Measurements from ENCODE around the gene UBC. TPM values are rescaled to one million over a fixed set of nuclear protein-coding genes. Genes with fewer than 3 reads are reported as not detected.

UBC gene
- total RNA-seq = 1,000 to 10,000 TPM; 1,024 to 1,046 TPM

DNA sequence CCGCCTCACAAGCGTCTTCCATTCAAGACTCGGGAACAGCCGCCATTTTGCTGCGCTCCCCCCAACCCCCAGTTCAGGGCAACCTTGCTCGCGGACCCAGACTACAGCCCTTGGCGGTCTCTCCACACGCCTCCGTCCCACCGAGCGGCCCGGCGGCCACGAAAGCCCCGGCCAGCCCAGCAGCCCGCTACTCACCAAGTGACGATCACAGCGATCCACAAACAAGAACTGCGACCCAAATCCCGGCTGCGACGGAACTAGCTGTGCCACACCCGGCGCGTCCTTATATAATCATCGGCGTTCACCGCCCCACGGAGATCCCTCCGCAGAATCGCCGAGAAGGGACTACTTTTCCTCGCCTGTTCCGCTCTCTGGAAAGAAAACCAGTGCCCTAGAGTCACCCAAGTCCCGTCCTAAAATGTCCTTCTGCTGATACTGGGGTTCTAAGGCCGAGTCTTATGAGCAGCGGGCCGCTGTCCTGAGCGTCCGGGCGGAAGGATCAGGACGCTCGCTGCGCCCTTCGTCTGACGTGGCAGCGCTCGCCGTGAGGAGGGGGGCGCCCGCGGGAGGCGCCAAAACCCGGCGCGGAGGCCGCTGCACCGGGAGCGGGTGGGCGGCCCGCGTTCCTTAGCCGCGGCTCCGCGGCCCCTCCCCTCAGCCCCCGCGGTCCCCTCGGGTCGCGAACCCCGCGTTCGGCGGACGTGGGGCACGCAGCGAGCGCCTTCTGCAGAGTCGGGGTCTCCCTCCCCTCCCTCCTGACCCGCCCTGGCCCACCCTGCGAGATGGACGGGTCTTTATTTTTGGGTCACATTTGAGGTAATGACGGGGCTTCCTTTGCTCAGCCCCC, at the start of gene UBC:
Gene UBC (minus strand): TSS at position 259 of the 847 bp plus-strand sequence. CDS start 879 bp downstream, outside the sequence.
- peaks cover 64% of the 10 kb centered on the region for H3K4me1 Mint-ChIP-seq
- POLR2A ChIA-PET = interaction anchor here (0.5 to 10.4 kb wide), 12 partner anchors 8 to 1462 kb away, joined by 3 to 318 read pairs (median 6); partner anchors contain the start of gene BRI3BP
- no peaks in the 10 kb centered on the region for H3K9me3 Mint-ChIP-seq
- peak within 1 kb of the TSS; percentile 100 for H3K4me3 Mint-ChIP-seq
- no peaks in the 10 kb centered on the region for H3K27me3 Mint-ChIP-seq
- H3K36me3 Mint-ChIP-seq = peaks cover 38% of the 10 kb centered on the region
- DNase-seq (peak; percentile 95), ATAC-seq (ENCODE audit: low read depth) (peak; percentile 23)
- H3K27ac Mint-ChIP-seq = peak within 1 kb of the TSS; percentile 100

- POLR2A ChIA-PET = interaction anchor here (0.7 kb wide), 1 partner anchor 18 kb away, joined by 4 read pairs; no protein-coding TSS in a partner anchor
- DNase-seq (no peak), ATAC-seq (ENCODE audit: low read depth) (no peak)
- no peak overlapping the region for H3K27ac Mint-ChIP-seq
- no peaks in the 10 kb centered on the region for H3K4me1 Mint-ChIP-seq
- no peaks in the 10 kb centered on the region for H3K27me3 Mint-ChIP-seq
- no peaks in the 10 kb centered on the region for H3K9me3 Mint-ChIP-seq
- peaks cover 20% of the 10 kb centered on the region for H3K36me3 Mint-ChIP-seq
- H3K4me3 Mint-ChIP-seq = no peak overlapping the region
These were observed 48.8 kb upstream of the UBC start for GRCh38 chr12:124963211-124963610.

DNA sequence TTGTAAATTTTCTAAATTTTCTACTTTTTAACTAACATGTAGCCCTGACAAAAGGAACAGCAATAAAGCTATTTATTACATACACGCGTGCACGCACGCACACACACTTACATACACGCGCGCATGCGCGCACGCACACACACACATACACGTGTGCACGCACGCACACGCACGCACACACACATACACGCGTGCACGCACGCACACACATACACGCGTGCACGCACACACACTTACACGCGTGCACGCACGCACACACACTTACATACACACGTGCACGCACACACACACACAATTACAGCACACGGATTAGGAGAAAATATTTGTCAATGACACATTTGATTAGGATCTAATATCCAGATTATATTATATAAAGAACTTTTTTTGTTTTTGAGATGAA, 46.6 kb upstream of the UBC start:
- POLR2A ChIA-PET = interaction anchor here (0.8 kb wide), 1 partner anchor 16 kb away, joined by 4 read pairs; no protein-coding TSS in a partner anchor
- H3K9me3 Mint-ChIP-seq = no peaks in the 10 kb centered on the region
- no peak for DNase-seq
- H3K4me1 Mint-ChIP-seq = no peaks in the 10 kb centered on the region
- no peak overlapping the region for H3K27ac Mint-ChIP-seq
- no peaks in the 10 kb centered on the region for H3K27me3 Mint-ChIP-seq
- peaks cover 23% of the 10 kb centered on the region for H3K36me3 Mint-ChIP-seq
- ATAC-seq (ENCODE audit: low read depth) = no peak
- no peak overlapping the region for H3K4me3 Mint-ChIP-seq

- ATAC-seq (ENCODE audit: low read depth) (no peak), DNase-seq (no peak)
- H3K4me3 Mint-ChIP-seq = no peak overlapping the region
- H3K4me1 Mint-ChIP-seq = no peaks in the 10 kb centered on the region
- no peak overlapping the region for H3K27ac Mint-ChIP-seq
- POLR2A ChIA-PET = no interaction called here
- H3K9me3 Mint-ChIP-seq = no peaks in the 10 kb centered on the region
- H3K36me3 Mint-ChIP-seq = peaks cover 20% of the 10 kb centered on the region
- H3K27me3 Mint-ChIP-seq = no peaks in the 10 kb centered on the region
These were observed 42.1 kb upstream of the UBC start for GRCh38 chr12:124956571-124956970.

DNA sequence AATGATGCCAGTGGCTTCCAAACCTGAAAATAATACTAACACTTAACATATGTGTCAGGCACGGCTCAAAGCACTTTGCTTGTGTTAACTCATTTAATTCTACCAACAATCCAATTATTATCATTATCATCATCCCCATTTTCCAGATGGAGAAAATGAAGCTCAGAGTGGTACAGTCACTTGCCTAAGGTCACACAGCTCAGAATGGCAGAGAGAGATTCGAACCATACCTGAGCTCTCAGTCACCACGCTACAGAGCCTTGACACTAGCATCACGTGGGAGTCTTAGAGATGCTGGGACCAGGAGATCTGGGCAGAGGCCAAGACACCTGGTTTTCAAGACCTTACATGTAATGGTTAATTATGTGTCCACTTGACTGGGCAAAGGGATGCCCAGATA, 40.3 kb upstream of the UBC start:
- Mint-ChIP-seq H3K9me3 (no peaks in the 10 kb centered on the region), H3K4me1 (no peaks in the 10 kb centered on the region), H3K4me3 (no peak overlapping the region), H3K27ac (no peak overlapping the region), H3K27me3 (no peaks in the 10 kb centered on the region), H3K36me3 (peaks cover 16% of the 10 kb centered on the region)
- DNase-seq (no peak), ATAC-seq (ENCODE audit: low read depth) (no peak)
- POLR2A ChIA-PET = no interaction called here

- no peak for ATAC-seq (ENCODE audit: low read depth)
- Mint-ChIP-seq H3K4me1 (peaks cover 1% of the 10 kb centered on the region), H3K36me3 (peaks cover 14% of the 10 kb centered on the region), H3K4me3 (no peak overlapping the region), H3K27ac (no peak overlapping the region), H3K9me3 (no peaks in the 10 kb centered on the region), H3K27me3 (no peaks in the 10 kb centered on the region)
- no peak for DNase-seq
- POLR2A ChIA-PET = interaction anchor here (1.4 kb wide), 1 partner anchor 35 kb away, joined by 4 read pairs; the partner anchor contains the start of gene DHX37
These were observed 39.4 kb upstream of the UBC start for GRCh38 chr12:124953689-124954405.

DNA sequence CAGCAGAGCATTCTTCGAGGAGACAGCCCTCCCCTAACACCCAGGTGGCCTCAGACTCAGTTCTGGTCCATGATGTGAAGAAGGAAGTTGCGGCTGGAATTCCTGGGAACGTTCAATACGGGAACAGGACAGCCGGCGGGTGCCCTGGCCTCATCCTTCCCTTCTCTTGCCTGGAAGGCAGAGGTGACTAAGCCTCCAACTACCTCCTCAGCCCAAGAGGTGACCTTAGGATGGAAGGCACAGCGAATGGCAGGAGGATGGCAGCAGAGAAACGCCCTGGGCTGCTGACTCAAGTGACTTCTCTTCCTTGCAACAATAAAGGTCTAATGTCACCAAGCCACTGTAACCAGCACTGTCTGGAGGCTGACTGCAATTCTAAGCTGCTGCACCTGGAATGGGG, 38.4 kb upstream of the UBC start:
- Mint-ChIP-seq H3K27ac (no peak overlapping the region), H3K27me3 (no peaks in the 10 kb centered on the region), H3K36me3 (peaks cover 12% of the 10 kb centered on the region), H3K4me1 (peaks cover 1% of the 10 kb centered on the region), H3K4me3 (no peak overlapping the region), H3K9me3 (no peaks in the 10 kb centered on the region)
- ATAC-seq (ENCODE audit: low read depth) (no peak), DNase-seq (no peak)
- POLR2A ChIA-PET = interaction anchor here (1.4 kb wide), 1 partner anchor 36 kb away, joined by 4 read pairs; the partner anchor contains the start of gene DHX37

DNA sequence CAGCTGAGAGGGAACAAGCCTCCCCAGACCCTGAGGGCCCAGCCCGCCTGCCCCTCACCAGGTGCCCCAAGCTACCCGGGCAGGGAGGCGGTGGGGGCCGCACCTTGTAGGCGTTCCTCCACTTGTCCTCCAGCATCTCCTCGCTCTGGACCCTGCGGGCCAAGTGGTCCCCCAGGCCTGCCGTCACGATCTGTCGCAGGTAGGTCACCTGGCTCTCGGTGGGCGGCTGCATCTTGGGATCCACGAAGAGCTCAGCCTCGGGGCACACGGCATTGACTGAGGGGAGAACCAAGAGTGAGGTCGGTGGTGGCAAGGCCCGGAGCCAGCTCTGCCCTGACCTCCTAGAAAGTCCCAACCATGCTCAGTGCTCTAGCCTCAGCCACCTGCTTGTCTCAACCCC, 37.8 kb upstream of the UBC start:
- no peaks in the 10 kb centered on the region for H3K9me3 Mint-ChIP-seq
- H3K36me3 Mint-ChIP-seq = peaks cover 8% of the 10 kb centered on the region
- ATAC-seq (ENCODE audit: low read depth) (no peak), DNase-seq (no peak)
- no peak overlapping the region for H3K4me3 Mint-ChIP-seq
- peaks cover 1% of the 10 kb centered on the region for H3K4me1 Mint-ChIP-seq
- H3K27me3 Mint-ChIP-seq = no peaks in the 10 kb centered on the region
- no peak overlapping the region for H3K27ac Mint-ChIP-seq
- POLR2A ChIA-PET = no interaction called here

GRCh38 chr12:124949779-124950728, 35.6 kb upstream of the UBC start:
- POLR2A ChIA-PET = no interaction called here
- Mint-ChIP-seq H3K27me3 (no peaks in the 10 kb centered on the region), H3K36me3 (peaks cover 14% of the 10 kb centered on the region), H3K9me3 (no peaks in the 10 kb centered on the region), H3K4me1 (peaks cover 1% of the 10 kb centered on the region), H3K27ac (no peak overlapping the region), H3K4me3 (no peak overlapping the region)
- no peak for DNase-seq
- no peak for ATAC-seq (ENCODE audit: low read depth)

- POLR2A ChIA-PET = no interaction called here
- DNase-seq (no peak), ATAC-seq (ENCODE audit: low read depth) (no peak)
- Mint-ChIP-seq H3K4me1 (peaks cover 1% of the 10 kb centered on the region), H3K27me3 (no peaks in the 10 kb centered on the region), H3K4me3 (no peak overlapping the region), H3K27ac (no peak overlapping the region), H3K9me3 (no peaks in the 10 kb centered on the region), H3K36me3 (peaks cover 13% of the 10 kb centered on the region)
These were observed 34.6 kb upstream of the UBC start for GRCh38 chr12:124949066-124949465.

- H3K4me1 Mint-ChIP-seq = peaks cover 1% of the 10 kb centered on the region
- no peak overlapping the region for H3K4me3 Mint-ChIP-seq
- no peaks in the 10 kb centered on the region for H3K27me3 Mint-ChIP-seq
- DNase-seq = no peak
- H3K36me3 Mint-ChIP-seq = peaks cover 9% of the 10 kb centered on the region
- POLR2A ChIA-PET = no interaction called here
- H3K9me3 Mint-ChIP-seq = no peaks in the 10 kb centered on the region
- no peak for ATAC-seq (ENCODE audit: low read depth)
- no peak overlapping the region for H3K27ac Mint-ChIP-seq
These were observed 33.3 kb upstream of the UBC start for GRCh38 chr12:124947561-124948398.

GRCh38 chr12:124947013-124947412, 32.6 kb upstream of the UBC start:
- H3K27ac Mint-ChIP-seq = no peak overlapping the region
- DNase-seq (no peak), ATAC-seq (ENCODE audit: low read depth) (no peak)
- POLR2A ChIA-PET = no interaction called here
- no peaks in the 10 kb centered on the region for H3K27me3 Mint-ChIP-seq
- H3K9me3 Mint-ChIP-seq = no peaks in the 10 kb centered on the region
- H3K36me3 Mint-ChIP-seq = peaks cover 9% of the 10 kb centered on the region
- no peak overlapping the region for H3K4me3 Mint-ChIP-seq
- peaks cover 1% of the 10 kb centered on the region for H3K4me1 Mint-ChIP-seq

Data from activated naive CD8-positive, alpha-beta T cell treated with anti-CD3 and anti-CD28 coated beads, Interleukin-2, amount 10 ng/mL, durations not matched to agents 7 days and 5 days (primary cell).